Left cardiac atrium (tissue), 4 donors: ENCODE measurements around the gene PPP2R2D. TPM values are rescaled to one million over a fixed set of nuclear protein-coding genes. Genes with fewer than 3 reads are reported as not detected.
"Not testable (repeated sequence)": the region's sequence is repeated elsewhere in the genome, so short reads cannot be mapped to it uniquely, and the experiment has no call there.

Experiments used
- ATAC-seq, 2 donors: fragments of 200-7000 bp; cut with Tn5 transposase; one replicate each; pipeline ENCODE4 v1.9.1; 2020; ENCODE audit warnings: mild to moderate bottlenecking in 2 of 2, moderate library complexity in 2 of 2
- DNase-seq: peaks from one replicate; pipeline ENCODE4 v3.0.0-alpha.2; 2020
- intact Hi-C, 2 donors: fragments of 100-400 bp; cut with DNase I; formaldehyde crosslinking; loops; one replicate each; pipeline versions ENCODE4 v1.14.1 to v1.15.1; 2022 to 2023
- total RNA-seq, 2 donors: library from RNA; stranded (reverse); fragmentation: NEBNext Ultra II Directional; extraction: Animal tissue kit (Norgen Biotek cat#: 25700); gene quantifications; one replicate each; pipeline ENCODE4 v1.2.1, GENCODE V29; 2021
- donor health status: DM: no; HTN: yes; CAD: no.
- donor health status: DM: no; HTN: yes; CAD: no; lungs with severe emphysema.
- donor health status: DM: yes; HTN: yes; CAD: no.
- donor health status: Dilated cardiomyopathy.

PPP2R2D gene
- total RNA-seq, 2 donors from 2014 or later: 30.0 to 38.4 TPM

GRCh38 chr10:131979336-131979735, 78.5 kb downstream of the PPP2R2D start:
- ATAC-seq: no peak
- DNase-seq: no peak
- intact Hi-C loops: loop anchor here in 1 of 2 donors (5.0 kb wide), 1 partner anchor 43 kb away; no protein-coding TSS in a partner anchor

- peak; percentile 64 for DNase-seq
- intact Hi-C loops: loop anchor here in 1 of 2 donors (5.0 kb wide), 1 partner anchor 42 kb away; no protein-coding TSS in a partner anchor
- peak in 1 of 2 donors; percentile 25 for ATAC-seq
These were observed 79.0 kb downstream of the PPP2R2D start for GRCh38 chr10:131979821-131980270.

GRCh38 chr10:131980321-131980720, 79.5 kb downstream of the PPP2R2D start:
- intact Hi-C loops: no loop called here
- ATAC-seq (no peak), DNase-seq (no peak)

GRCh38 chr10:131980761-131981428, 80.1 kb downstream of the PPP2R2D start:
- DNase-seq (peak; percentile 35), ATAC-seq (no peak)
- intact Hi-C loops: no loop called here

GRCh38 chr10:131981429-131982184, 80.8 kb downstream of the PPP2R2D start, which contains the start of gene BNIP3:
TSS of gene BNIP3 (minus strand) at chr10:131981923. CDS start at chr10:131981806, 117 bp downstream.
- peak; percentile 96 for ATAC-seq
- DNase-seq: peak; percentile 95
- intact Hi-C loops: no loop called here

GRCh38 chr10:131982185-131982756, 81.5 kb downstream of the PPP2R2D start:
- ATAC-seq (peak in 1 of 2 donors; percentile 3), DNase-seq (no peak)
- intact Hi-C loops: no loop called here

GRCh38 chr10:131982796-131983195, 82.0 kb downstream of the PPP2R2D start:
- DNase-seq: no peak
- no peak for ATAC-seq
- intact Hi-C loops: no loop called here

GRCh38 chr10:131983780-131984179, 83.0 kb downstream of the PPP2R2D start:
- intact Hi-C loops: no loop called here
- no peak for ATAC-seq
- DNase-seq: no peak

GRCh38 chr10:131986851-131987250, 86.0 kb downstream of the PPP2R2D start:
- DNase-seq, ATAC-seq, intact Hi-C loops: not testable (repeated sequence)

GRCh38 chr10:131987301-131987700, 86.5 kb downstream of the PPP2R2D start:
- DNase-seq, ATAC-seq, intact Hi-C loops: not testable (repeated sequence)

- ATAC-seq, intact Hi-C loops, DNase-seq: not testable (repeated sequence)
These were observed 87.0 kb downstream of the PPP2R2D start for GRCh38 chr10:131987786-131988185.

- DNase-seq (no peak), ATAC-seq (no peak)
These were observed 90.9 kb downstream of the PPP2R2D start for GRCh38 chr10:131991726-131992125.

GRCh38 chr10:131993275-131993674, 92.5 kb downstream of the PPP2R2D start:
- ATAC-seq: no peak
- intact Hi-C loops: no loop called here
- DNase-seq: no peak

More at GRCh38 chr10:131991726-131992125, 90.9 kb downstream of the PPP2R2D start:
- intact Hi-C loops: no loop called here

- peak in 1 of 2 donors; percentile 11 for ATAC-seq
These were observed 93.6 kb downstream of the PPP2R2D start for GRCh38 chr10:131994435-131994834.

GRCh38 chr10:131996466-131997365, 95.9 kb downstream of the PPP2R2D start:
- intact Hi-C loops: no loop called here
- DNase-seq: peak; percentile 46
- peak; percentile 77 to 85 for ATAC-seq

More at GRCh38 chr10:131994435-131994834, 93.6 kb downstream of the PPP2R2D start:
- DNase-seq: no peak
- intact Hi-C loops: no loop called here

GRCh38 chr10:131997366-131998049, 96.7 kb downstream of the PPP2R2D start:
- intact Hi-C loops: no loop called here
- DNase-seq (peak; percentile 69), ATAC-seq (peak; percentile 56 to 66)

- intact Hi-C loops: no loop called here
- ATAC-seq: peak in 1 of 2 donors; percentile 21
These were observed 97.4 kb downstream of the PPP2R2D start for GRCh38 chr10:131998050-131998844.

More at GRCh38 chr10:131998050-131998844, 97.4 kb downstream of the PPP2R2D start:
- no peak for DNase-seq
